Gastroesophageal sphincter (tissue), 4 donors: Measurements from ENCODE around the gene EGFLAM. TPM values are rescaled to one million over a fixed set of nuclear protein-coding genes. Genes with fewer than 3 reads are reported as not detected.
A peak's percentile ranks its signal among the peaks of the same experiment; 100 is the strongest.

ENCODE experiments used
- ATAC-seq: fragments of 150-250 bp; one replicate; pipeline ENCODE4 v1.9.1; 2016; ENCODE audit warnings: mild to moderate bottlenecking, moderate library complexity
- H3K27ac ChIP-seq, 4 donors: fragments of 200-600 bp; sonication (generic) in 3 of 4; 1 replicate in 3 of 4; 2 replicates in 1 of 4; pipeline ENCODE4 v1.5.1; 2016 to 2019
- H3K27me3 ChIP-seq: fragments of 200-600 bp; sonication (generic); one replicate; pipeline ENCODE4 v1.5.1; 2019
- H3K36me3 ChIP-seq, 2 donors: fragments of 200-600 bp; sonication (generic); one replicate each; pipeline ENCODE4 v1.5.1; 2019; ENCODE audit warnings: control low read depth in 1 of 2
- H3K4me1 ChIP-seq, 3 donors: fragments of 200-600 bp; sonication (generic); 1 replicate in 2 of 3; 2 replicates in 1 of 3; pipeline ENCODE4 v1.5.1; 2016 to 2019; ENCODE audit warnings: control low read depth in 2 of 3
- H3K4me3 ChIP-seq, 2 donors: fragments of 200-600 bp; sonication (generic); one replicate each; pipeline ENCODE4 v1.5.1; 2019; ENCODE audit warnings: mild to moderate bottlenecking in 1 of 2, moderate library complexity in 1 of 2
- H3K9me3 ChIP-seq, 3 donors: fragments of 200-600 bp; sonication (generic); one replicate each; pipeline ENCODE4 v1.5.1; 2017 to 2019; ENCODE audit warnings: control low read depth in 2 of 3
- CTCF ChIP-seq, 4 experiments: fragments of 200-600 bp in 2 of 4; fragments of 450-650 bp in 2 of 4; sonication (generic) in 1 of 4; IDR thresholded peaks; one replicate each; pipeline ENCODE4 v1.5.1; 2017 to 2019; ENCODE audit warnings: antibody characterized with exemption in 4 of 4, mild to moderate bottlenecking in 2 of 4, moderate library complexity in 2 of 4
- EP300 ChIP-seq: sonication (generic); formaldehyde crosslinking; IDR thresholded peaks from one replicate; pipeline ENCODE4 v1.6.1; 2017; ENCODE audit warnings: antibody characterized with exemption, mild to moderate bottlenecking
- POLR2A ChIP-seq, 2 donors: fragments of 450-650 bp; IDR thresholded peaks; one replicate each; pipeline ENCODE4 v1.6.1; 2017; ENCODE audit warnings: antibody characterized with exemption in 2 of 2, mild to moderate bottlenecking in 2 of 2, moderate library complexity in 1 of 2
- POLR2AphosphoS5 ChIP-seq: sonication (generic); formaldehyde crosslinking; IDR thresholded peaks from one replicate; pipeline ENCODE4 v1.6.1; 2017; ENCODE audit warnings: antibody characterized with exemption
- WGBS, 2 donors: methylation state at CpG; one replicate each; pipeline ENCODE4 v1.1.5; 2018; ENCODE audit warnings: low coverage in 1 of 2; 5-methylcytosine and 5-hydroxymethylcytosine counted together
- total RNA-seq, 4 donors: library from RNA; depleted of rRNA; stranded (reverse); fragments of >200 nt; gene quantifications; one replicate each; pipeline ENCODE4 v1.1.0, GENCODE V29; 2016

The EGFLAM gene
- total RNA-seq, 4 donors from 2014 or later: 4.8 to 8.3 (median 7.7) TPM

GRCh38 chr5:38462976-38463633 lies 204.7 kb downstream of the EGFLAM start:
- Histone ChIP-seq H3K36me3 (no peaks in the 10 kb centered on the region), H3K9me3 (no peaks in the 10 kb centered on the region), H3K27me3 (no peaks in the 10 kb centered on the region), H3K4me3 (no peak overlapping the region), H3K27ac (peak overlapping the region; percentile 21 to 89 (median 82)), H3K4me1 (peaks cover 8 to 60% (median 39%) of the 10 kb centered on the region in 3 donors)
- no peak for ATAC-seq
- TF ChIP-seq EP300: no peak
- TF ChIP-seq CTCF (IDR thresholded peaks at IDR 0.05): no peak
- TF ChIP-seq POLR2A (IDR thresholded peaks at IDR 0.05): no peak
- peak; percentile 67 for TF ChIP-seq POLR2AphosphoS5
- 14 to 39% methylated on average over 4 to 7 of the region's 7 CpGs for WGBS, 2 donors

GRCh38 chr5:38463634-38464521 lies 205.5 kb downstream of the EGFLAM start:
- no peaks in the 10 kb centered on the region for H3K27me3 ChIP-seq

GRCh38 chr5:38465061-38465460 lies 206.7 kb downstream of the EGFLAM start:
- H3K27me3 ChIP-seq: no peaks in the 10 kb centered on the region
- no peak overlapping the region for H3K4me3 ChIP-seq
- no peak for ATAC-seq
- no peaks in the 10 kb centered on the region for H3K36me3 ChIP-seq
- H3K9me3 ChIP-seq: no peaks in the 10 kb centered on the region
- H3K4me1 ChIP-seq: peaks cover 16 to 80% (median 58%) of the 10 kb centered on the region in 3 donors
- peak overlapping the region in 3 of 4 donors; percentile 80 to 89 (median 85) for H3K27ac ChIP-seq
- TF ChIP-seq EP300 (no peak), POLR2A (IDR thresholded peaks at IDR 0.05) (no peak)
- 50 to 52% methylated on average over 2 of the region's 2 CpGs for WGBS, 2 donors

More at GRCh38 chr5:38463634-38464521, 205.5 kb downstream of the EGFLAM start:
- 3 to 35% methylated on average over 4 to 5 of the region's 10 CpGs for WGBS, 2 donors
- peaks cover 15 to 68% (median 46%) of the 10 kb centered on the region in 3 donors for H3K4me1 ChIP-seq
- H3K9me3 ChIP-seq: no peaks in the 10 kb centered on the region
- TF ChIP-seq CTCF (IDR thresholded peaks at IDR 0.05): no peak
- TF ChIP-seq POLR2A (IDR thresholded peaks at IDR 0.05): no peak
- peak; percentile 85 for TF ChIP-seq POLR2AphosphoS5
- ATAC-seq: peak; percentile 2
- H3K36me3 ChIP-seq: no peaks in the 10 kb centered on the region
- H3K4me3 ChIP-seq: no peak overlapping the region
- peak overlapping the region; percentile 21 to 89 (median 82) for H3K27ac ChIP-seq

- Histone ChIP-seq H3K4me1 (peaks cover 16 to 81% (median 58%) of the 10 kb centered on the region in 3 donors), H3K27me3 (no peaks in the 10 kb centered on the region), H3K36me3 (no peaks in the 10 kb centered on the region), H3K9me3 (no peaks in the 10 kb centered on the region), H3K27ac (peak overlapping the region in 3 of 4 donors; percentile 80 to 89 (median 85)), H3K4me3 (no peak overlapping the region)
- ATAC-seq: peak; percentile 0
- WGBS, 2 donors: 71 to 76% methylated on average over 5 to 6 of the region's 9 CpGs
- no peak for TF ChIP-seq POLR2A (IDR thresholded peaks at IDR 0.05)
- no peak for TF ChIP-seq POLR2AphosphoS5
- TF ChIP-seq CTCF (IDR thresholded peaks at IDR 0.05): no peak
- no peak for TF ChIP-seq EP300
Observed at GRCh38 chr5:38465702-38466423, 207.5 kb downstream of the EGFLAM start.
